HG02970 (cell line): ENCODE results near the gene LRPAP1.
A peak's percentile ranks its signal among the peaks of the same experiment; 100 is the strongest.

ENCODE experiments used
- ATAC-seq: cut with Tn5 transposase; IDR thresholded peaks from one replicate; pipeline ENCODE4 v1.9.1; 2021; ENCODE audit warnings: mild to moderate bottlenecking, moderate library complexity, moderate number of reproducible peaks; ENCODE audit not compliant: unreplicated experiment, low FRiP score

The LRPAP1 gene

GRCh38 chr4:3533423-3533820 lies 1.2 kb upstream of the LRPAP1 start:
- no peak for ATAC-seq

GRCh38 chr4:3532751-3533422 lies 665 bp upstream of the LRPAP1 start:
- ATAC-seq: peak; percentile 6

- no peak for ATAC-seq
These were observed 824 bp downstream of the LRPAP1 start for GRCh38 chr4:3531318-3531878.

GRCh38 chr4:3530663-3531254 lies 1.5 kb downstream of the LRPAP1 start:
- ATAC-seq: no peak

- no peak for ATAC-seq
These were observed 2.2 kb downstream of the LRPAP1 start for GRCh38 chr4:3530051-3530450.

- no peak for ATAC-seq
These were observed 2.9 kb downstream of the LRPAP1 start for GRCh38 chr4:3529363-3529762.

- no peak for ATAC-seq
These were observed 4.0 kb downstream of the LRPAP1 start for GRCh38 chr4:3527914-3528876.

GRCh38 chr4:3527101-3527913 lies 4.9 kb downstream of the LRPAP1 start:
- no peak for ATAC-seq

GRCh38 chr4:3526456-3526855 lies 5.8 kb downstream of the LRPAP1 start:
- ATAC-seq: no peak

- no peak for ATAC-seq
These were observed 6.4 kb downstream of the LRPAP1 start for GRCh38 chr4:3525532-3526430.

- ATAC-seq: no peak
These were observed 7.3 kb downstream of the LRPAP1 start for GRCh38 chr4:3524920-3525319.

GRCh38 chr4:3524349-3524748 lies 7.9 kb downstream of the LRPAP1 start:
- ATAC-seq: no peak

GRCh38 chr4:3523628-3524221 lies 8.5 kb downstream of the LRPAP1 start:
- no peak for ATAC-seq

GRCh38 chr4:3523146-3523627 lies 9.0 kb downstream of the LRPAP1 start:
- no peak for ATAC-seq

- no peak for ATAC-seq
These were observed 9.6 kb downstream of the LRPAP1 start for GRCh38 chr4:3522651-3523050.

GRCh38 chr4:3522326-3522640 lies 9.9 kb downstream of the LRPAP1 start:
- ATAC-seq: no peak

- ATAC-seq: no peak
These were observed 10.4 kb downstream of the LRPAP1 start for GRCh38 chr4:3521621-3522325.
